HCT116 (cell line): Measurements from ENCODE around the gene AURKA. TPM values are rescaled to one million over a fixed set of nuclear protein-coding genes. Genes with fewer than 3 reads are reported as not detected.
"Not testable (repeated sequence)": the region's sequence is repeated elsewhere in the genome, so short reads cannot be mapped to it uniquely, and the experiment has no call there.

ENCODE experiments used
- ATAC-seq: fragments of 200-7000 bp; cut with Tn5 transposase; 2 replicates; pipeline ENCODE4 v1.9.1; 2020; ENCODE audit warnings: mild to moderate bottlenecking, moderate library complexity
- BruUV-seq: library from RNA; stranded (reverse); fragments of 400-500 nt; replicated peaks from 2 replicates; lab custom pipeline; 2021; lab: Mats Ljungman, UMichigan
- CTCF ChIA-PET: fragments of 300-600 bp; sonication (Branson Sonifier 250); formaldehyde crosslinking; loops from one replicate; lab custom pipeline; 2021; ENCODE audit warnings: antibody characterized with exemption; lab: Charles Lee
- POLR2A ChIA-PET: fragments of 300-600, 350-600 bp; sonication (Branson Sonifier 250); formaldehyde crosslinking; loops from one replicate; lab custom pipeline; 2021; ENCODE audit warnings: antibody characterized with exemption; lab: Charles Lee
- RAD21 ChIA-PET, 2 experiments: fragments of 300-600 bp; sonication (Branson Sonifier 250); formaldehyde crosslinking; loops; one replicate each; lab custom pipeline; 2023; ENCODE audit warnings: low total read pairs in 2 of 2; ENCODE audit not compliant: uncharacterized antibody in 2 of 2, unreplicated experiment in 2 of 2, low non-redundant PET in 1 of 2; lab: Charles Lee
- DNase-seq: peaks from one replicate; pipeline ENCODE4 v3.0.0-alpha.2; 2010; ENCODE audit warnings: low read depth, low spot score
- H2AFZ ChIP-seq: fragments of 200-600 bp; shearing (Covaris generic), sonication (generic); 2 replicates; pipeline ENCODE4 v1.6.1; 2017; ENCODE audit warnings: low read depth, mixed run types, mixed read lengths, antibody characterized with exemption, low read length; ENCODE audit not compliant: poor library complexity, severe bottlenecking
- H3K27ac ChIP-seq: 2 replicates; pipeline ENCODE4 v1.5.1; 2012; ENCODE audit warnings: low read depth, low read length
- H3K27me3 ChIP-seq: fragments of 200-600 bp; sonication (generic); 2 replicates; pipeline ENCODE4 v1.6.1; 2016; ENCODE audit warnings: mixed run types, low read length, mixed read lengths; ENCODE audit not compliant: insufficient read depth
- H3K36me3 ChIP-seq, 2 experiments: fragments of 200-500 bp in 1 of 2; fragments of 200-600 bp in 1 of 2; sonication (Bioruptor generic) in 1 of 2; sonication (generic) in 1 of 2; 2 replicates each; pipeline versions ENCODE4 v1.5.1 to v1.6.1; 2014 to 2016; ENCODE audit warnings: low read length in 2 of 2, inconsistent platforms in 1 of 2, mixed read lengths in 1 of 2, mixed run types in 1 of 2; ENCODE audit not compliant: insufficient read depth in 2 of 2, control insufficient read depth in 1 of 2
- H3K4me1 ChIP-seq, 2 experiments: fragments of 200-600 bp in 1 of 2; sonication (generic) in 1 of 2; 2 replicates each; pipeline versions ENCODE4 v1.5.1 to v1.6.1; 2012 to 2017; ENCODE audit warnings: low read length in 2 of 2, inconsistent platforms in 1 of 2, mild to moderate bottlenecking in 1 of 2, mixed read lengths in 1 of 2, mixed run types in 1 of 2, moderate library complexity in 1 of 2; ENCODE audit not compliant: insufficient read depth in 2 of 2, control insufficient read depth in 1 of 2
- H3K4me2 ChIP-seq: fragments of 200-600 bp; sonication (generic); 2 replicates; pipeline ENCODE4 v1.6.1; 2017; ENCODE audit warnings: mixed run types, low read length, mixed read lengths
- H3K4me3 ChIP-seq, 2 experiments: fragments of 200-600 bp in 1 of 2; sonication (generic) in 1 of 2; replicated peaks in 1 of 2; 2 replicates each; pipeline ENCODE4 v1.5.1; 2011 to 2016; ENCODE audit warnings: low read length in 2 of 2, control low read depth in 1 of 2, low read depth in 1 of 2, mild to moderate bottlenecking in 1 of 2, mixed read lengths in 1 of 2, mixed run types in 1 of 2
- H3K79me2 ChIP-seq: fragments of 200-600 bp; sonication (generic); 2 replicates; pipeline ENCODE4 v1.6.1; 2017; ENCODE audit warnings: mild to moderate bottlenecking, mixed run types, low read length, moderate library complexity, mixed read lengths; ENCODE audit not compliant: insufficient read depth
- H3K9ac ChIP-seq: fragments of 200-600 bp; sonication (generic); 2 replicates; pipeline ENCODE4 v1.6.1; 2016; ENCODE audit warnings: low read length, mixed read lengths
- H3K9me2 ChIP-seq: fragments of 200-600 bp; sonication (generic), shearing (Covaris generic); 2 replicates; pipeline ENCODE4 v1.6.1; 2017; ENCODE audit warnings: mixed run types, mild to moderate bottlenecking, moderate library complexity; ENCODE audit not compliant: insufficient read depth
- H3K9me3 ChIP-seq, 2 experiments: fragments of 200-500 bp in 1 of 2; fragments of 200-600 bp in 1 of 2; sonication (Bioruptor generic) in 1 of 2; sonication (generic) in 1 of 2; 2 replicates each; pipeline ENCODE4 v1.6.1; 2014 to 2017; ENCODE audit warnings: low read length in 2 of 2, mixed read lengths in 2 of 2, inconsistent platforms in 1 of 2, low read depth in 1 of 2, mild to moderate bottlenecking in 1 of 2, mixed run types in 1 of 2, moderate library complexity in 1 of 2; ENCODE audit not compliant: control insufficient read depth in 1 of 2, insufficient read depth in 1 of 2
- H4K20me1 ChIP-seq: fragments of 200-600 bp; sonication (generic), shearing (Covaris generic); 2 replicates; pipeline ENCODE4 v1.6.1; 2017; ENCODE audit warnings: mixed run types, mild to moderate bottlenecking, moderate library complexity; ENCODE audit not compliant: insufficient read depth
- CBX3 ChIP-seq: IDR thresholded peaks from 2 replicates; pipeline ENCODE4 v1.6.1; 2012; ENCODE audit warnings: low read depth
- CEBPB ChIP-seq: IDR thresholded peaks from 2 replicates; pipeline ENCODE4 v1.6.1; 2012; ENCODE audit warnings: low read depth
- ELF1 ChIP-seq: IDR thresholded peaks from 2 replicates; pipeline ENCODE4 v1.6.1; 2012; ENCODE audit warnings: low read depth, borderline replicate concordance
- FOSL1 ChIP-seq: IDR thresholded peaks from 2 replicates; pipeline ENCODE4 v1.6.1; 2012; ENCODE audit warnings: low read depth
- JUND ChIP-seq: IDR thresholded peaks from 2 replicates; pipeline ENCODE4 v1.6.1; 2012
- SIN3A ChIP-seq: IDR thresholded peaks from 2 replicates; pipeline ENCODE4 v1.6.1; 2012; ENCODE audit warnings: low read depth
- SP1 ChIP-seq: IDR thresholded peaks from 2 replicates; pipeline ENCODE4 v1.6.1; 2012; ENCODE audit warnings: low read depth
- TCF7L2 ChIP-seq: IDR thresholded peaks from 2 replicates; pipeline ENCODE4 v1.7.0; 2011; ENCODE audit warnings: borderline replicate concordance, inconsistent platforms; ENCODE audit not compliant: insufficient read depth, insufficient read length; ENCODE audit errors: extremely low read depth
- YY1 ChIP-seq: IDR thresholded peaks from 2 replicates; pipeline ENCODE4 v1.6.1; 2011; ENCODE audit warnings: low read length, low read depth, moderate library complexity, mild to moderate bottlenecking; ENCODE audit not compliant: insufficient replicate concordance; ENCODE audit errors: extremely low read depth
- ZFX ChIP-seq: fragments of 450-650 bp; IDR thresholded peaks from 2 replicates; pipeline ENCODE4 v1.6.1; 2017
- ZNF274 ChIP-seq: fragments of 200-500 bp; sonication (Bioruptor generic); IDR thresholded peaks from 2 replicates; pipeline ENCODE4 v1.6.1; 2014; ENCODE audit warnings: mild to moderate bottlenecking, low read depth, low read length, inconsistent platforms
- intact Hi-C: fragments of 100-400 bp; cut with micrococcal nuclease; formaldehyde crosslinking; loops from 2 replicates; pipeline ENCODE4 v1.10.0; 2022
- total RNA-seq: library from RNA; stranded (reverse); gene quantifications from one replicate; pipeline ENCODE4 v1.2.1, GENCODE V29; 2021; ENCODE audit not compliant: unreplicated experiment
- TF ChIP-seq, protein P1 (sequence below): IDR thresholded peaks from 2 replicates; pipeline ENCODE4 v1.6.1; 2012
- TF ChIP-seq, protein P2 (sequence below), 3 experiments: fragments of 200-600 bp in 1 of 3; sonication (generic) in 1 of 3; IDR thresholded peaks in 2 of 3; conservative IDR thresholded peaks in 1 of 3; 2 replicates each; pipeline ENCODE4 v1.5.1; 2012 to 2017; ENCODE audit warnings: low read depth in 2 of 3, low read length in 2 of 3, antibody characterized with exemption in 1 of 3, borderline replicate concordance in 1 of 3, control low read depth in 1 of 3, mild to moderate bottlenecking in 1 of 3, mixed read lengths in 1 of 3, mixed run types in 1 of 3, moderate library complexity in 1 of 3; ENCODE audit not compliant: insufficient read depth in 1 of 3
- TF ChIP-seq, protein P3 (sequence below): IDR thresholded peaks from 2 replicates; pipeline ENCODE4 v1.6.1; 2012; ENCODE audit warnings: low read depth

The AURKA gene
- total RNA-seq, 1 experiment from 2014 or later: 80.1 TPM

DNA sequence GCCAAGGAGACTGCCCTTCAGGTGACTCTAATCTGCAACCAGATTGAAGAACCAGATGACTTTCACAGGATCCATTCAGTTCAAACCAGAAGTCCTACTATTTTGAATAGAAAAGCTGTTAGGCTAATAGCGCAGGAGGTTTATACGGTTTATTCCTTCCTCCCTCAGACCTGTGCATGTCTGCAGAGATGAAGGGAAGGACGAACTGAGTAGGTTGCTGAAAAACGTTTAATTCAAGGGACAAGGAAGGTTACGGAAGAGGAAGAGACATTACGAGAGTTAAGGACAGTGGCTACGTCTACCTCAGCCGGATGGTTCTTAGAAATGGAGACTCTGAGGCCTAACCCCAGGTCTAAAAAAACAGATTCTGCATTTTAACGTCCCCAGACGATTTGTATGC lies 978 bp downstream of the AURKA start:
- ATAC-seq: no peak
- intact Hi-C loops: loop anchor here (5.0 kb wide), 2 partner anchors 76 to 961 kb away; partner anchors contain the start of genes RAE1 and RTF2
- no peaks in the 10 kb centered on the region for H3K9me2 ChIP-seq
- no peak for DNase-seq
- peak overlapping the region; percentile 87 to 98 for H3K4me3 ChIP-seq
- no peaks in the 10 kb centered on the region for H3K27me3 ChIP-seq
- no peak overlapping the region for H2AFZ ChIP-seq
- H3K4me2 ChIP-seq: peak overlapping the region; percentile 89
- TF ChIP-seq CEBPB: no peak
- TF ChIP-seq ZNF274: no peak
- TF ChIP-seq ZFX: no peak
- no peak for TF ChIP-seq FOSL1
- TF ChIP-seq, protein P1, sequence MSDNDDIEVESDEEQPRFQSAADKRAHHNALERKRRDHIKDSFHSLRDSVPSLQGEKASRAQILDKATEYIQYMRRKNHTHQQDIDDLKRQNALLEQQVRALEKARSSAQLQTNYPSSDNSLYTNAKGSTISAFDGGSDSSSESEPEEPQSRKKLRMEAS: no peak
- TF ChIP-seq SIN3A: no peak
- no peak for TF ChIP-seq CBX3
- TF ChIP-seq, protein P2, sequence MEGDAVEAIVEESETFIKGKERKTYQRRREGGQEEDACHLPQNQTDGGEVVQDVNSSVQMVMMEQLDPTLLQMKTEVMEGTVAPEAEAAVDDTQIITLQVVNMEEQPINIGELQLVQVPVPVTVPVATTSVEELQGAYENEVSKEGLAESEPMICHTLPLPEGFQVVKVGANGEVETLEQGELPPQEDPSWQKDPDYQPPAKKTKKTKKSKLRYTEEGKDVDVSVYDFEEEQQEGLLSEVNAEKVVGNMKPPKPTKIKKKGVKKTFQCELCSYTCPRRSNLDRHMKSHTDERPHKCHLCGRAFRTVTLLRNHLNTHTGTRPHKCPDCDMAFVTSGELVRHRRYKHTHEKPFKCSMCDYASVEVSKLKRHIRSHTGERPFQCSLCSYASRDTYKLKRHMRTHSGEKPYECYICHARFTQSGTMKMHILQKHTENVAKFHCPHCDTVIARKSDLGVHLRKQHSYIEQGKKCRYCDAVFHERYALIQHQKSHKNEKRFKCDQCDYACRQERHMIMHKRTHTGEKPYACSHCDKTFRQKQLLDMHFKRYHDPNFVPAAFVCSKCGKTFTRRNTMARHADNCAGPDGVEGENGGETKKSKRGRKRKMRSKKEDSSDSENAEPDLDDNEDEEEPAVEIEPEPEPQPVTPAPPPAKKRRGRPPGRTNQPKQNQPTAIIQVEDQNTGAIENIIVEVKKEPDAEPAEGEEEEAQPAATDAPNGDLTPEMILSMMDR (IDR thresholded peaks at IDR 0.05 in 2 of 3, conservative IDR thresholded peaks at IDR 0.05 in 1 of 3; ENCODE audit: borderline replicate concordance in 1 of 3, insufficient read depth in 1 of 3, low read depth in 2 of 3, low read length in 2 of 3): no peak
- TF ChIP-seq YY1: no peak
- no peak for TF ChIP-seq JUND
- TF ChIP-seq SP1: no peak
- TF ChIP-seq TCF7L2: no peak
- TF ChIP-seq ELF1: no peak
- TF ChIP-seq, protein P3, sequence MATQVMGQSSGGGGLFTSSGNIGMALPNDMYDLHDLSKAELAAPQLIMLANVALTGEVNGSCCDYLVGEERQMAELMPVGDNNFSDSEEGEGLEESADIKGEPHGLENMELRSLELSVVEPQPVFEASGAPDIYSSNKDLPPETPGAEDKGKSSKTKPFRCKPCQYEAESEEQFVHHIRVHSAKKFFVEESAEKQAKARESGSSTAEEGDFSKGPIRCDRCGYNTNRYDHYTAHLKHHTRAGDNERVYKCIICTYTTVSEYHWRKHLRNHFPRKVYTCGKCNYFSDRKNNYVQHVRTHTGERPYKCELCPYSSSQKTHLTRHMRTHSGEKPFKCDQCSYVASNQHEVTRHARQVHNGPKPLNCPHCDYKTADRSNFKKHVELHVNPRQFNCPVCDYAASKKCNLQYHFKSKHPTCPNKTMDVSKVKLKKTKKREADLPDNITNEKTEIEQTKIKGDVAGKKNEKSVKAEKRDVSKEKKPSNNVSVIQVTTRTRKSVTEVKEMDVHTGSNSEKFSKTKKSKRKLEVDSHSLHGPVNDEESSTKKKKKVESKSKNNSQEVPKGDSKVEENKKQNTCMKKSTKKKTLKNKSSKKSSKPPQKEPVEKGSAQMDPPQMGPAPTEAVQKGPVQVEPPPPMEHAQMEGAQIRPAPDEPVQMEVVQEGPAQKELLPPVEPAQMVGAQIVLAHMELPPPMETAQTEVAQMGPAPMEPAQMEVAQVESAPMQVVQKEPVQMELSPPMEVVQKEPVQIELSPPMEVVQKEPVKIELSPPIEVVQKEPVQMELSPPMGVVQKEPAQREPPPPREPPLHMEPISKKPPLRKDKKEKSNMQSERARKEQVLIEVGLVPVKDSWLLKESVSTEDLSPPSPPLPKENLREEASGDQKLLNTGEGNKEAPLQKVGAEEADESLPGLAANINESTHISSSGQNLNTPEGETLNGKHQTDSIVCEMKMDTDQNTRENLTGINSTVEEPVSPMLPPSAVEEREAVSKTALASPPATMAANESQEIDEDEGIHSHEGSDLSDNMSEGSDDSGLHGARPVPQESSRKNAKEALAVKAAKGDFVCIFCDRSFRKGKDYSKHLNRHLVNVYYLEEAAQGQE: no peak
- H3K9me3 ChIP-seq: no peaks in the 10 kb centered on the region
- H3K79me2 ChIP-seq: peaks cover 96% of the 10 kb centered on the region
- ChIA-PET RAD21 (no interaction called here), CTCF (no interaction called here), POLR2A (interaction anchor here (1.5 kb wide), 1 partner anchor 16 kb away, joined by 4 read pairs; no protein-coding TSS in a partner anchor)
- peak overlapping the region; percentile 96 for H3K27ac ChIP-seq
- H3K9ac ChIP-seq: peak overlapping the region; percentile 100
- BruUV-seq: TSS peak; percentile 89
- no peaks in the 10 kb centered on the region for H4K20me1 ChIP-seq
- H3K36me3 ChIP-seq: peaks cover 24 to 32% of the 10 kb centered on the region in 2 experiments
- H3K4me1 ChIP-seq: peaks cover 11 to 16% of the 10 kb centered on the region in 2 experiments; a peak in 3 of 4 replicates

DNA sequence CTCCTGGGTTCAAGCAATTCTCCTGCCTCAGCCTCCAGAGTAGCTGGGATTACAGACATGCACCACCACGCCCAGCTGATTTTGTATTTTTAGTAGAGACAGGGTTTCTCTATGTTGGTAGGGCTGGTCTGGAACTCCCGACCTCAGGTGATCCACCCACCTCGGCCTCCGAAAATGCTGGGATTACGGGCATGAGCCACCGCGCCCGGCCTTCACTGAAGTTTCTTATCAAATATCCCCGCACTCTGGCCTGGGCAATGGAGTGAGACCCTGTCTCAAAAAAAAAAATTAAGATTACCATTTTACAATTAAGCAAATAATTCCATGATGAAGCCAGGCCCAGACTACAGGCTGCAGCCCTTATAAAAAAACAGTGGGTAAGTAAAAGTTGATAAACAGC lies 1.6 kb downstream of the AURKA start:
- peak overlapping the region; percentile 89 for H3K4me2 ChIP-seq
- CTCF ChIA-PET, H3K27me3 ChIP-seq, H4K20me1 ChIP-seq, RAD21 ChIA-PET, ATAC-seq, BruUV-seq, H3K9me3 ChIP-seq, H2AFZ ChIP-seq, DNase-seq, H3K27ac ChIP-seq, POLR2A ChIA-PET, H3K9me2 ChIP-seq: not testable (repeated sequence)
- H3K4me1 ChIP-seq: peaks cover 11 to 16% of the 10 kb centered on the region in 2 experiments; a peak in 3 of 4 replicates
- H3K79me2 ChIP-seq: peaks cover 95% of the 10 kb centered on the region
- H3K4me3 ChIP-seq: peak overlapping the region; percentile 87 to 98
- intact Hi-C loops: loop anchor here (5.0 kb wide), 2 partner anchors 77 to 962 kb away; partner anchors contain the start of genes RAE1 and RTF2
- peaks cover 23 to 29% of the 10 kb centered on the region in 2 experiments for H3K36me3 ChIP-seq
- H3K9ac ChIP-seq: peak overlapping the region; percentile 100
